ENCODE results near the gene GPD2.

Gene GPD2

GRCh38 chr2:156435396-156435717, 822 bp upstream of the GPD2 start:
- no peaks in the 10 kb centered on the region for H3K27me3 ChIP-seq
- H3K9ac ChIP-seq = peak overlapping the region; percentile 91
- H3K4me1 ChIP-seq = peaks cover 22% of the 10 kb centered on the region
- H3K4me2 ChIP-seq = peak overlapping the region; percentile 93
- no peak for TF ChIP-seq Cebpa-rat (IDR thresholded peaks at IDR 0.05)
- no peaks in the 10 kb centered on the region for H3K9me3 ChIP-seq
- no peaks in the 10 kb centered on the region for H4K20me1 ChIP-seq
- no peaks in the 10 kb centered on the region for H3K36me3 ChIP-seq
- peak overlapping the region; percentile 90 for H3K27ac ChIP-seq
- H3K4me3 ChIP-seq = peak overlapping the region; percentile 80

DNA sequence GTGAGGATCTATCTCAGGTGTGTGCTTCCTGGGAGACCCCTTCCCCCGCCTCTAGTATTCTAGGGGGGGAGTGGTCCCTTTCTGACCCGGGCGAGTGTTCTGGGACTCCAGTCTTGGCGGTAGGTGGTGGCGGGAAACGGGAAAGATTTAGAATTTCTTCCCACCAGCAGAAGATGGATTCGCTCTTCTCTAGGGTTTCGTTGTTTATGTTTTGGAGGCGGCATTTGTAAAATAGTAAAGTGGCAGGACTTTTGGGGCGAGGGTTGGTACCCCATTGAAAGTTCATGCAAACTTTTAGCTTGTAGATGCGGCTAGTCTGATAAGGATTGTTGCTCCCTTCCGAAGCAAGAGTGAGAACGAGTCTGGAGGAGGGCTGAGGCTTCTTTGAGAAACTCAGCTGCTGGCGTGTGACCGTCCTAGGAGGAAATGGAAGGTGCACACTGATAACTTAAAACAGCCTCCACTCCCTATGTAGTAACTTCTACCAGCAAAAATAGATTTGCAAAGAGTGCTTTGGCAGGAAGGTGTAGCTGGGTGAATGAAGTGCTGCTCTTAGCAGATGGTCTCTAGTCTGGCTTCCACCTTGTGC, 412 bp downstream of the GPD2 start:
- Histone ChIP-seq H3K27me3 (no peaks in the 10 kb centered on the region), H3K36me3 (peaks cover 7% of the 10 kb centered on the region; the same call in 1 of the 2 replicates), H3K9me3 (no peaks in the 10 kb centered on the region), H3K4me1 (peaks cover 22% of the 10 kb centered on the region), H3K4me2 (peak overlapping the region; percentile 93), H3K9ac (peak overlapping the region; percentile 91), H3K4me3 (peak overlapping the region; percentile 80), H4K20me1 (no peaks in the 10 kb centered on the region), H3K27ac (peak overlapping the region; percentile 90)
- no peak for TF ChIP-seq Cebpa-rat (IDR thresholded peaks at IDR 0.05)

DNA sequence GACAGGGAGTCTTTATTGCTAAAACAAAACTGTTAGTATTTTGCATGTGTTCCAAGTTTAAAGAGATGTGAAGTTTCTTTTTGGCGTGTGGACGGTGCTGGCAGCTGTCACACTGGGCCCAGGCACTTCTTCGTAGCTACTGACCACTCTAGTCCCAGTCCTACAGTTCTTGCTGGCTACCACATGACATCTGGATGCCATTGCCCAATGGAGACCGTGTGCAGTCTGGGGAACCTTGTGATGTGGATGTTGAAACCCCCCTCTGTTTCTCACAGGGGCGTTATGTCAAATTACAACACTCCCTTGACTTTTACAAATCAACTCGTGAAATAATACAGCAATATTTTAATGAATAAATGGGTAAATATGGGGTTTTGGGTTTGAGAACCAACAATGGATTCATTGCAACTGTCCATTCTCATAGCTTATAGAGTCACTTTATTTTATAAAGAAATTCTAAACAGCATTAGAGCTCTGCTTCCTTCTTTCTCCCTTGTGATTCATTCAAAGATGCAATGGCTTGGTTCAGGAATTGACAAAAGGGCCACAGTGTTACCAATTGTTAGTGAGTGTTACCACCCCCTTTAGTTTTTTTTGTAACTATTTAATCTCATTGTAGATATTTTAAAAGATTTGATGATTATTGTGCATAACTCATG, 1.2 kb downstream of the GPD2 start:
- TF ChIP-seq Cebpa-rat (IDR thresholded peaks at IDR 0.05) = no peak
- Histone ChIP-seq H3K4me1 (peaks cover 22% of the 10 kb centered on the region), H3K4me2 (peak overlapping the region; percentile 93), H3K27ac (no peak overlapping the region), H4K20me1 (no peaks in the 10 kb centered on the region), H3K36me3 (peaks cover 7% of the 10 kb centered on the region; the same call in 1 of the 2 replicates), H3K9ac (peak overlapping the region; percentile 91), H3K4me3 (peak overlapping the region; percentile 80), H3K9me3 (no peaks in the 10 kb centered on the region), H3K27me3 (no peaks in the 10 kb centered on the region)

- Histone ChIP-seq H3K36me3 (peaks cover 7% of the 10 kb centered on the region; the same call in 1 of the 2 replicates), H3K4me2 (peak overlapping the region; percentile 93), H3K27ac (no peak overlapping the region), H3K9me3 (no peaks in the 10 kb centered on the region), H3K27me3 (no peaks in the 10 kb centered on the region), H3K4me3 (no peak overlapping the region), H3K4me1 (peaks cover 22% of the 10 kb centered on the region), H3K9ac (no peak overlapping the region), H4K20me1 (no peaks in the 10 kb centered on the region)
- TF ChIP-seq Cebpa-rat (IDR thresholded peaks at IDR 0.05) = no peak
Observed at GRCh38 chr2:156437931-156438410, 1.8 kb downstream of the GPD2 start.

DNA sequence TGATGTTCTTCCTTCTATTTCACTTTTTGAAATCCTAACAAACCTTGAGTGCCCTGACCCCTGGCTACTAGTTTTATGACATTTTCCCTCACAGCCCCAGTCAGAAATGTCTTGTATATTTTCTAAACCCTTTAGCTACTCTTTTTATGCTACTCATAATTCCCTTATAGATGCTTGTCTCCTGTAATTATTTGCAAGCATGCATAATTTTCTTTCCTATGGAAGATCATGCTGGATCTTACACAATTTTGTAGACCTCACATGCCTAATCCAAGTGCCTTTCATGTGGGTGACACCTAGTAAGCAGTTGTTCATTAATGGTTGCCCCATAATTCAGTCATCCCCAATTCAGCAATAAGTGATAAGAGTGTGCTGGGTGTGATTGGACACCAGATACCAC, 6.9 kb downstream of the GPD2 start:
- no peaks in the 10 kb centered on the region for H4K20me1 ChIP-seq
- H3K4me1 ChIP-seq = peaks cover 20% of the 10 kb centered on the region
- no peak overlapping the region for H3K4me3 ChIP-seq
- H3K9ac ChIP-seq = no peak overlapping the region
- no peaks in the 10 kb centered on the region for H3K9me3 ChIP-seq
- H3K4me2 ChIP-seq = no peak overlapping the region
- H3K27ac ChIP-seq = no peak overlapping the region
- H3K36me3 ChIP-seq = peaks cover 17% of the 10 kb centered on the region
- no peak for TF ChIP-seq Cebpa-rat (IDR thresholded peaks at IDR 0.05)
- no peaks in the 10 kb centered on the region for H3K27me3 ChIP-seq

DNA sequence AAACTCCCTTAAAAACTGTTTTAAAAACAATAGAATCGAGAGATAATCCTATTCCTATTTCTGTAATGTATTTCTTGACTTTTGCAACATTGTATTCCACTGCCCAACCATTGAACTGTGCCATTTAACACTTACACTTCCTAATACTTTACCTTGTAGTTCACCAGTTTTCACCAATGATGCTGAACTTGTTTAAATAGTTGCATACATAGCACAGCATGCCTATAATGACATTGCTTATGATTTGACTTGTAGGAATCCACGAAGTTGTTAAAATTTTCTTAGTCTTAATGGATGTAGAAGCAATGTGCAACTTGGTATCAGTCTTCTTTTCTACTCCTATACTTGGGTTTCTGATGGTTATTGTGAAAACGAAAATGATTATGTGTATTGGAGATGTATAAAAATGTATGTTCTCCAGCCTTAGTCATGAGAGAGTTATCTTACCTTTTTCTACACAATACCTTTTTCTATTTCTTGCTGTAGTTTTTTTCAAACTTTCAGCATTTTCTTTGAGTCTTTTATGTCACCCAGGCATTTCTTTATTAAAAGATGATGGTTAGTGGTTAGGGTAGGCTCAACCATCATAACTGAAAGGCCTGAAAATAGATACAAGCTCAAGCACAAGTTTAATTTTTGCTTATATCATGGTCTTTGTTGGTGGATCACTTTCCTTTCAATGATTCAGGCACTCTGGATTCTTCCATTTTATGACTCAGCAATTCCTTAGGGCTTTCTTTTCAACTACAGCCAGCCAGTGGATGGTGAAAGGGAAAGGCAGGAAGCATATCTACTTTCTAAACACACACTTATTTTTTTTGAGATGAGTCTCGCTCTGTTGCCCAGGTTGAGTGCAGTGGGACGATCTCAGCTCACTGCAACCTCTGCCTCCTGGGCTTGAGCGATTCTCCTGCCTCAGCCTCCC, 9.4 kb downstream of the GPD2 start:
- Histone ChIP-seq H3K9me3 (peaks cover 19% of the 10 kb centered on the region), H3K27ac (no peak overlapping the region), H3K4me1 (peaks cover 17% of the 10 kb centered on the region), H3K9ac (no peak overlapping the region), H3K4me2 (peak overlapping the region; percentile 27), H3K27me3 (no peaks in the 10 kb centered on the region), H3K4me3 (no peak overlapping the region), H4K20me1 (no peaks in the 10 kb centered on the region), H3K36me3 (peaks cover 31% of the 10 kb centered on the region)
- no peak for TF ChIP-seq Cebpa-rat (IDR thresholded peaks at IDR 0.05)

DNA sequence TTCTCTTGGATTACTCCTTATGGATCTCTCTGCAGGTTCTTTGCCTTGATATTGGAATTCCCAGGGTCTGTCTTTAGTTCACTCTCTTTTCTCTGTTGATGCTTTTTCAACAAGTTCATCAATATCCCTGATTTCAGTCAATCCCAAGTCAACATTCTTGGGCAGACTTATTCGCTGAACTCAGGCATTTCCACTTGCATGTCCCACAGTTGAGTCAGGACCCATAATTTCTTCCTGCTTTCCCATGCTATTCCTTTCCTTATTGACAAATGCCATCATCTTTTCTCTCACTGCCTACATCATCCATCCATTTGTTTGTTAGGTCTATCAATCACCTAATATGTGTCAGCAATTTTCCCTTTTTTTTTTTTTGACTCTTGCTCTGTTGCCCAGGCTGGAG, 11.6 kb downstream of the GPD2 start:
- Histone ChIP-seq H3K4me3 (no peak overlapping the region), H3K4me2 (no peak overlapping the region), H3K36me3 (peaks cover 24% of the 10 kb centered on the region; the same call in 1 of the 2 replicates), H3K4me1 (peaks cover 17% of the 10 kb centered on the region), H3K27me3 (no peaks in the 10 kb centered on the region), H4K20me1 (no peaks in the 10 kb centered on the region), H3K27ac (no peak overlapping the region), H3K9ac (no peak overlapping the region), H3K9me3 (peaks cover 34% of the 10 kb centered on the region)
- TF ChIP-seq Cebpa-rat (IDR thresholded peaks at IDR 0.05) = no peak

DNA sequence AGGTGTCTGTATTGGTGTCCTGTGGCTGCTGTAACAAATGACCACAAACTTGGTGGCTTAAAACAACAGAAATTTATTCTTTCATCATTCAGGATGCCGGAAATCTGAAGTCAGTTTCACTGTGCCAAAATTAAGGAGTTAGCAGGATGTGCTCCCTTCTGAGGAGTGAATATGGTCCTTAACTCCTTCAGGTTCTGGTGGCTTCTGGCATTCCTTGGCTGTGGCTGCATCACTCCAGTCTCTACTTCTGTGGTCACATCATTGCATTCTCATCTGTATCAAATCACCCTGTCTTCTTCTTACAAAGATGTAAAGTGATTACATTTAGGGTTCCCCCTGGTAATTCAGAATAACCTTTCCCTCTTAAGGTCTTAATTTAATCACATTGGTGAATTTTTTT, 12.6 kb downstream of the GPD2 start:
- peaks cover 43% of the 10 kb centered on the region for H3K9me3 ChIP-seq

GRCh38 chr2:156452971-156453370, 16.8 kb downstream of the GPD2 start:
- H3K27me3 ChIP-seq = no peaks in the 10 kb centered on the region
- peaks cover 15% of the 10 kb centered on the region; the same call in 1 of the 2 replicates for H3K36me3 ChIP-seq
- H3K27ac ChIP-seq = no peak overlapping the region
- no peak overlapping the region for H3K4me3 ChIP-seq
- peaks cover 41% of the 10 kb centered on the region for H4K20me1 ChIP-seq
- H3K4me1 ChIP-seq = peaks cover 11% of the 10 kb centered on the region
- H3K9me3 ChIP-seq = peaks cover 48% of the 10 kb centered on the region
- H3K9ac ChIP-seq = no peak overlapping the region
- no peak overlapping the region for H3K4me2 ChIP-seq
- TF ChIP-seq Cebpa-rat (IDR thresholded peaks at IDR 0.05) = no peak

More for the DNA sequence above, 12.6 kb downstream of the GPD2 start:
- Histone ChIP-seq H3K9ac (no peak overlapping the region), H3K4me3 (no peak overlapping the region), H3K27me3 (no peaks in the 10 kb centered on the region), H3K36me3 (peaks cover 24% of the 10 kb centered on the region; the same call in 1 of the 2 replicates), H3K4me2 (no peak overlapping the region), H4K20me1 (no peaks in the 10 kb centered on the region), H3K27ac (no peak overlapping the region), H3K4me1 (peaks cover 17% of the 10 kb centered on the region)
- TF ChIP-seq Cebpa-rat (IDR thresholded peaks at IDR 0.05) = no peak

Measured in BLaER1 (cell line).